Adrenal gland (tissue), 5 donors: Measurements from ENCODE around the gene GNS.

Experiments used
- CTCF ChIP-seq, 6 experiments: fragments of 450-650 bp in 4 of 6; fragments of 200-600 bp in 2 of 6; sonication (generic) in 1 of 6; IDR thresholded peaks; 1 replicate in 5 of 6; 2 replicates in 1 of 6; pipeline versions ENCODE4 v1.5.1 to v1.8.0; 2016 to 2021; ENCODE audit warnings: antibody characterized with exemption in 6 of 6, mild to moderate bottlenecking in 2 of 6, moderate library complexity in 1 of 6
- POLR2A ChIP-seq, 2 donors: fragments of 450-650 bp; IDR thresholded peaks; one replicate each; pipeline ENCODE4 v1.6.1; 2017; ENCODE audit warnings: antibody characterized with exemption in 2 of 2, mild to moderate bottlenecking in 2 of 2, moderate library complexity in 1 of 2
- donor health status: DM: no; HTN: no; CAD: no.

GRCh38 chr12:64730588-64730969 lies 28.6 kb downstream of the GNS start:
- no peak for TF ChIP-seq CTCF (IDR thresholded peaks at IDR 0.05)
- TF ChIP-seq POLR2A (IDR thresholded peaks at IDR 0.05): no peak
